ENCODE results near the gene ABCC8.

GRCh38 chr11:17486646-17487045, 10.0 kb upstream of the ABCC8 start:
- TF ChIP-seq POLR2A (IDR thresholded peaks at IDR 0.05; ENCODE audit: low read length) (no peak), CTCF (IDR thresholded peaks at IDR 0.05) (no peak), JUN (IDR thresholded peaks at IDR 0.05) (no peak), CEBPB (IDR thresholded peaks at IDR 0.05) (no peak), EHMT2 (IDR thresholded peaks at IDR 0.05; ENCODE audit: low read depth) (no peak), RCOR1 (IDR thresholded peaks at IDR 0.05; ENCODE audit: low read depth, low read length) (no peak), JUNB (IDR thresholded peaks at IDR 0.05) (no peak), HES2 (IDR thresholded peaks at IDR 0.05) (no peak), CBX2 (IDR thresholded peaks at IDR 0.05; ENCODE audit: borderline replicate concordance, low read depth) (no peak), MAX (IDR thresholded peaks at IDR 0.05) (no peak), PBX3 (IDR thresholded peaks at IDR 0.05) (no peak)

All from A549 (cell line).